CD8-positive, alpha-beta memory T cell (primary cell): Measurements from ENCODE around the gene SEC11A. TPM values are rescaled to one million over a fixed set of nuclear protein-coding genes. Genes with fewer than 3 reads are reported as not detected.

ENCODE experiments used
- CTCF ChIA-PET: fragments of 350-600 bp; sonication (Branson Sonifier 250); formaldehyde crosslinking; loops from one replicate; lab custom pipeline; 2021; ENCODE audit warnings: antibody characterized with exemption; lab: Charles Lee
- POLR2A ChIA-PET: fragments of 350-600 bp; sonication (Branson Sonifier 250); formaldehyde crosslinking; loops from one replicate; lab custom pipeline; 2021; ENCODE audit warnings: antibody characterized with exemption; lab: Charles Lee
- DNase-seq, 5 donors: peaks; one replicate each; pipeline versions ENCODE4 v3.0.0 to v3.0.0-alpha.2; 2020 to 2022; ENCODE audit warnings: mixed read lengths in 1 of 5
- H3K27ac ChIP-seq: one replicate; pipeline ENCODE4 v1.7.0; 2013; ENCODE audit warnings: low read depth, mild to moderate bottlenecking, low read length, moderate library complexity
- H3K27me3 ChIP-seq: 2 replicates; pipeline ENCODE4 v1.7.0; 2013; ENCODE audit warnings: low read length, mild to moderate bottlenecking; ENCODE audit not compliant: insufficient read depth, poor library complexity, severe bottlenecking
- H3K36me3 ChIP-seq: 2 replicates; pipeline ENCODE4 v1.7.0; 2013; ENCODE audit warnings: mild to moderate bottlenecking, low read length, moderate library complexity; ENCODE audit not compliant: insufficient read depth
- H3K4me1 ChIP-seq: 2 replicates; pipeline ENCODE4 v1.7.0; 2013; ENCODE audit warnings: mild to moderate bottlenecking, low read length, moderate library complexity; ENCODE audit not compliant: insufficient read depth
- H3K4me3 ChIP-seq: 2 replicates; pipeline ENCODE4 v1.7.0; 2013; ENCODE audit warnings: mild to moderate bottlenecking, low read length
- H3K9me3 ChIP-seq: 2 replicates; pipeline ENCODE4 v1.7.0; 2013; ENCODE audit warnings: mild to moderate bottlenecking, low read length
- H3K27ac Mint-ChIP-seq, 8 donors: one replicate each; pipeline ENCODE4 v1.8.0; 2020 to 2021; ENCODE audit warnings: mixed read lengths in 8 of 8, mild to moderate bottlenecking in 6 of 8, inconsistent platforms in 3 of 8, moderate library complexity in 3 of 8
- H3K27me3 Mint-ChIP-seq, 2 donors: one replicate each; pipeline ENCODE4 v1.8.0; 2020 to 2021; ENCODE audit warnings: mixed read lengths in 2 of 2, mild to moderate bottlenecking in 1 of 2, moderate library complexity in 1 of 2
- H3K36me3 Mint-ChIP-seq, 3 donors: one replicate each; pipeline ENCODE4 v1.8.0; 2020 to 2021; ENCODE audit warnings: mixed read lengths in 3 of 3, inconsistent platforms in 1 of 3, mild to moderate bottlenecking in 1 of 3
- H3K4me1 Mint-ChIP-seq, 3 donors: one replicate each; pipeline ENCODE4 v1.8.0; 2020 to 2021; ENCODE audit warnings: mixed read lengths in 3 of 3, inconsistent platforms in 1 of 3, mild to moderate bottlenecking in 1 of 3
- H3K4me3 Mint-ChIP-seq, 7 donors: one replicate each; pipeline ENCODE4 v1.8.0; 2020 to 2021; ENCODE audit warnings: mixed read lengths in 7 of 7, mild to moderate bottlenecking in 6 of 7, moderate library complexity in 4 of 7, inconsistent platforms in 2 of 7
- H3K9me3 Mint-ChIP-seq, 5 donors: one replicate each; pipeline ENCODE4 v1.8.0; 2020 to 2022; ENCODE audit warnings: mixed read lengths in 5 of 5, mild to moderate bottlenecking in 3 of 5, moderate library complexity in 2 of 5, inconsistent platforms in 1 of 5
- polyA plus RNA-seq: library from polyadenylated mRNA; unstranded; fragments of 300-500 nt; fragmentation: Illumina TruSeq; gene quantifications from one replicate; pipeline ENCODE4 v1.2.3, GENCODE V29; 2021
- total RNA-seq, 2 experiments: library from RNA; stranded (reverse); gene quantifications; one replicate each; pipeline ENCODE4 v1.2.3, GENCODE V29; 2021

Gene SEC11A
- total and polyA plus RNA-seq, 3 experiments from 2014 or later: 132 to 134 (median 133) TPM

- Histone ChIP-seq H3K9me3 (peaks cover 20% of the 10 kb centered on the region), H3K4me3 (no peak overlapping the region), H3K27ac (no peak overlapping the region), H3K27me3 (no peaks in the 10 kb centered on the region), H3K4me1 (no peaks in the 10 kb centered on the region), H3K36me3 (peaks cover 16% of the 10 kb centered on the region)
- CTCF ChIA-PET: no interaction called here
- peaks cover 0 to 1% of the 10 kb centered on the region in 2 donors for H3K27me3 Mint-ChIP-seq
- peak overlapping the region in 1 of 7 donors; percentile 2 for H3K4me3 Mint-ChIP-seq
- peaks cover 27 to 44% (median 42%) of the 10 kb centered on the region in 3 donors for H3K36me3 Mint-ChIP-seq
- H3K4me1 Mint-ChIP-seq: no peaks in the 10 kb centered on the region
- POLR2A ChIA-PET: interaction anchor here (0.6 to 1.3 kb wide), 3 partner anchors 9 to 26 kb away, joined by 4 to 5 read pairs (median 4); no protein-coding TSS in a partner anchor
- no peak for DNase-seq
- H3K9me3 Mint-ChIP-seq: peaks cover 14 to 28% (median 22%) of the 10 kb centered on the region in 5 donors
- H3K27ac Mint-ChIP-seq: peak overlapping the region in 2 of 8 donors; percentile 36 to 56
Measured at GRCh38 chr15:84624359-84624758, 91.6 kb downstream of the SEC11A start.

GRCh38 chr15:84621358-84621979 lies 94.5 kb downstream of the SEC11A start:
- CTCF ChIA-PET: interaction anchor here (1.1 to 2.1 kb wide), 3 partner anchors 10 to 50 kb away, joined by 3 to 8 read pairs (median 4); no protein-coding TSS in a partner anchor
- peaks cover 26 to 47% (median 45%) of the 10 kb centered on the region in 3 donors for H3K36me3 Mint-ChIP-seq
- peaks cover 20% of the 10 kb centered on the region for H3K9me3 ChIP-seq

GRCh38 chr15:84620626-84621025 lies 95.3 kb downstream of the SEC11A start:
- POLR2A ChIA-PET: no interaction called here
- H3K4me3 ChIP-seq: no peak overlapping the region
- no peak overlapping the region for H3K27ac ChIP-seq
- peaks cover 0 to under 1% (median 0%) of the 10 kb centered on the region in 3 donors for H3K4me1 Mint-ChIP-seq
- no peak overlapping the region for H3K27ac Mint-ChIP-seq
- H3K9me3 Mint-ChIP-seq: peaks cover 14 to 30% (median 22%) of the 10 kb centered on the region in 5 donors
- peaks cover 20% of the 10 kb centered on the region for H3K9me3 ChIP-seq
- H3K4me3 Mint-ChIP-seq: no peak overlapping the region
- no peaks in the 10 kb centered on the region for H3K4me1 ChIP-seq
- peaks cover 16% of the 10 kb centered on the region for H3K36me3 ChIP-seq
- peaks cover 27 to 52% (median 45%) of the 10 kb centered on the region in 3 donors for H3K36me3 Mint-ChIP-seq
- no peak for DNase-seq
- CTCF ChIA-PET: interaction anchor here (1.1 to 2.1 kb wide), 2 partner anchors 11 to 33 kb away, joined by 4 to 8 read pairs; no protein-coding TSS in a partner anchor
- H3K27me3 Mint-ChIP-seq: no peaks in the 10 kb centered on the region
- no peaks in the 10 kb centered on the region for H3K27me3 ChIP-seq

More at GRCh38 chr15:84621358-84621979, 94.5 kb downstream of the SEC11A start:
- POLR2A ChIA-PET: interaction anchor here (0.5 kb wide), 1 partner anchor 13 kb away, joined by 4 read pairs; no protein-coding TSS in a partner anchor
- H3K27ac ChIP-seq: no peak overlapping the region
- no peaks in the 10 kb centered on the region for H3K27me3 Mint-ChIP-seq
- H3K4me3 ChIP-seq: no peak overlapping the region
- H3K27me3 ChIP-seq: no peaks in the 10 kb centered on the region
- H3K4me3 Mint-ChIP-seq: no peak overlapping the region
- no peaks in the 10 kb centered on the region for H3K4me1 ChIP-seq
- H3K27ac Mint-ChIP-seq: no peak overlapping the region
- H3K36me3 ChIP-seq: peaks cover 16% of the 10 kb centered on the region
- H3K4me1 Mint-ChIP-seq: no peaks in the 10 kb centered on the region
- peaks cover 14 to 30% (median 22%) of the 10 kb centered on the region in 5 donors for H3K9me3 Mint-ChIP-seq
- DNase-seq: no peak

Other genes with a start within 250 kb of the SEC11A start
- gene ZSCAN2, start 115.1 kb downstream of the SEC11A start, total RNA-seq: 10 to 100 TPM; 13.5 to 14.3 TPM
- 6.0 TPM for gene ZSCAN2, start 115.1 kb downstream of the SEC11A start, polyA plus RNA-seq
- 10 to 100 TPM; 26.7 to 27.7 TPM for gene WDR73, start 61.9 kb downstream of the SEC11A start, total RNA-seq
- 14.8 TPM for gene WDR73, start 61.9 kb downstream of the SEC11A start, polyA plus RNA-seq
- gene NMB, start 57.9 kb downstream of the SEC11A start, total RNA-seq: 1 to 10 TPM; 3.6 to 5.2 TPM
- 3.9 TPM for gene NMB, start 57.9 kb downstream of the SEC11A start, polyA plus RNA-seq
- gene ZNF592, start 32.5 kb upstream of the SEC11A start, total RNA-seq: 10 to 100 TPM; 31.2 to 33.1 TPM
- 10.4 TPM for gene ZNF592, start 32.5 kb upstream of the SEC11A start, polyA plus RNA-seq
- gene ALPK3, start 101.2 kb upstream of the SEC11A start, total RNA-seq: under 1 TPM; 0.07 to 0.18 TPM
- 0.03 TPM for gene ALPK3, start 101.2 kb upstream of the SEC11A start, polyA plus RNA-seq
- gene SLC28A1, start 168.5 kb upstream of the SEC11A start, total RNA-seq: not detected
- gene SLC28A1, start 168.5 kb upstream of the SEC11A start, polyA plus RNA-seq: not detected